Hepatic stellate cell (primary cell): ENCODE measurements around the gene NCS1.

Experiments used
- DNase-seq: peaks from one replicate; pipeline ENCODE4 v3.0.0; 2011; ENCODE audit warnings: low spot score

Gene NCS1

DNA sequence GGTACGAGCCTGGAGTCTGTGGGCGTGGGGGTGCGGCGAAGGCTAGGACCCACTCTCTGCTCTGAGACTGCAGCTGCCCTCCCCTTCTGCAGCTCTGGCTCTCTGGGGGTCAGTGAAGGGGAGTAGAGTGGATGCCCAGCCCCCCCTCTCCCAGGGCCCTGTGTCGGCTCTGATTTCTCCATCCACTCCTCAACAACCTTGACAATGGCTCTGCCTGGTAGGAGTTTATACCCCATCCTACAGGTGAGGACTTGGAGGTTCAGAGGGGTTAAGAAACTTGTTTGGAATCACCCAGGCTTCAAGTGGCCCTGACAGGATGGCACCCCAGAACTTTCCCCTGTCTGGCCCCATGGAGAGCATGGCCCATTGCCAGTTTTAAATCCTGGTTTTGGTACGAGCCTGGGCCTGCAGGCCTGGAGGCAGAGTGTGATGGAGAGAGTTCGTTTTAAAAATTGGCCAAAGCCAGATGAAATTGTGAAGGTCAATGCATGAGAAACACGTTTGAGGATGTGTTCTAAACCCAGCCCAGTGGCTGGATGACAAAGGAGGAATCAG lies 22.3 kb downstream of the NCS1 start:
- no peak for DNase-seq

DNA sequence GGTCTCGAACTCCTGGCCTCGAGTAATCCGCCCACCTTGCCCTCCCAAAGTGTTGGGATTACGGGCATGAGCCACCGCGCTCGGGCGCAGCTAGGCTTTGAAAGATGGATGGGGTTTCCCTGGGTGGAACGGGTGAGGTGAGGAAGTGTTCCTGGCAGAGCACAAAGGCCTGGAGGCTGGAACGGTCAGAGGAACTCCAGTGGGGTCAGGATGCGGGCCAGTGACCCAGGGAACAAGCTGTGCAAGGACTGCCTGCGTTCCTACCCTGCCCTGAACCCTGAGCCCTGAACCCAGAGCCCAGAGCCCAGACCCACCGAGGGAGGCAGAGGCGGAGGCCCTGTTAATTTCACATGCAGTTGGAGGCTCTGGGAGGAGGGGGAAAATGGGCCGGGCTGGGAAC lies 23.4 kb downstream of the NCS1 start:
- no peak for DNase-seq

DNA sequence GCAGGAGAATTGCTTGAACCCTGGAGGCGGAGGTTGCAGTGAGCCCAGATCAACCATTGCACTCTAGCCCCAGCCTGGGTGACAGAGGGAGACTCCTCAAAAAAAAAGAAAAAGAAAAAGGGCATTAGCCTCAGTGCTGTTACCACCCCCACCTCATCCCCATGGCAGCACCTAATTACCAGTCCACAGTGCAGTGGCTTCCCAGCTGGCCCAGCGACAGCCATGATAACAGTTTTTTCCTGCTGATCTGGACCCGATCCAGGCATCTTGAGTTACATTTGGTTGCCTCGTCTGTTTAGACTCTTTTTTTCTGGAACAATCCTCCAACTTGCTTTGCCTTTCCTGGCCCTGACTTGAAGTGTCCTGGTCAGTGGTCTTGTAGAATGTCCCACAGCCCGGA lies 24.4 kb downstream of the NCS1 start:
- no peak for DNase-seq

DNA sequence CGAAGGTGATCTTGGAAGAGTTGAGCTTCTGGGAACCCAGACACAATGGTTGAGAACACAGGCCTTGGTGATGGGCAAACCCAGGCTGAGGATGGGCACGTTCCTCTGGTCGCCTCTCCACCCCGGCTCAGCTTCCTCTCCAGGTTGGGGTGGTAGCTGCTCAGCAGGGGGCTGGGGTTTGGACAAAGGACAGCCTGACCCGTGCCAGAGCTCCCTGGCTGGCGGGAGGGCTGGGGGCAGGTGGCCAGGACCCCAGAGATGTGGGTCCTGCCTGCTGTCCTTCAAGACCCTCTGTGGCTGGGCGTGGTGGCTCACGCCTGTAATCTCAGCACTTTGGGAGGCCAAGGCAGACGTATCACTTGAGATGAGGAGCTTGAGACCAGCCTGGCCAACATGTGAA lies 25.2 kb downstream of the NCS1 start:
- no peak for DNase-seq

GRCh38 chr9:130197888-130198287 lies 25.7 kb downstream of the NCS1 start:
- no peak for DNase-seq

GRCh38 chr9:130198501-130199179 lies 26.4 kb downstream of the NCS1 start:
- no peak for DNase-seq

DNA sequence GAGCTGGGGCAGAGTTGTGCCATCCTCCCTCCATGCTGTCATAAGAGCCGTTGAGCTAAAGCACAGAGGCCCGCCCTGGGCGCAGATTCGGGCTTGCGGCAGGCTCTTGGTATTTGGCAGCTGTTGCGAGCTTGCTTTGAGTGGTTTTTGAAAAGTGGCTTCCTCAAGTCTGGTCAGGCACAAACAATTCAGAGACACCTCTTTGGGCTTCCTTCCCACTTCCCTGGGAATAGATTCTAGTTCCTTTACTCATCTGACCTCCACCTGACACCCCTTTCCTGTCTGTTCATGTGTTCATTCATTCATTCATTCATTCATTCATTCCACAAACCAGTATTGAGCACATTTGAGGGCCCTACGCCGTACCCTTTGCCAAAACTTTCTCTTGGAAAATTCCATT lies 27.4 kb downstream of the NCS1 start:
- no peak for DNase-seq

GRCh38 chr9:130200038-130200849 lies 28.0 kb downstream of the NCS1 start:
- DNase-seq: peak; percentile 35

DNA sequence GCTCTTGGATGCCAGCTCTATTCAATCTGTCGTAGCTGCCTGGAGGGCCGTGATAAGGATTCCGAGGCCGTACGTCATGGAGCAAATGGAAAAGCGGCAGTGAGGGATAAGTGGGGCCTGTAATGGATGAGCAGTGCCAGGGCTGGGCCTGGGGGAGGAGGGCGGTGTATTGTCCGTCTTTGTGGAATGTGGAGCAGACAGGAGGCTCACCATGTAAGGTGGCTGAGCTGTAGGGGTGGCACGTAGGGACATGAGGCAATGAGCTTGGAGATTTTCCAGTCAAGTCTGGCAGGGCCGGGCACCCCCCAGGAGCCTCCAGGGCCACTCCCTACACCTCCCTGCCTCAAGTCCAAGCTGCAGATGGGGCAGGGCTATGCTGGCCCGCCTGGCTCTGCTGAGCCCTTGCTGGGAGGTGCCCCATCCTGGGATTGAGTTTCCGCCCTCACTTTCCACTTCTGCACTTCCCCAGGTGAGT lies 29.2 kb downstream of the NCS1 start:
- DNase-seq: no peak

GRCh38 chr9:130201974-130202373 lies 29.8 kb downstream of the NCS1 start:
- DNase-seq: no peak

DNA sequence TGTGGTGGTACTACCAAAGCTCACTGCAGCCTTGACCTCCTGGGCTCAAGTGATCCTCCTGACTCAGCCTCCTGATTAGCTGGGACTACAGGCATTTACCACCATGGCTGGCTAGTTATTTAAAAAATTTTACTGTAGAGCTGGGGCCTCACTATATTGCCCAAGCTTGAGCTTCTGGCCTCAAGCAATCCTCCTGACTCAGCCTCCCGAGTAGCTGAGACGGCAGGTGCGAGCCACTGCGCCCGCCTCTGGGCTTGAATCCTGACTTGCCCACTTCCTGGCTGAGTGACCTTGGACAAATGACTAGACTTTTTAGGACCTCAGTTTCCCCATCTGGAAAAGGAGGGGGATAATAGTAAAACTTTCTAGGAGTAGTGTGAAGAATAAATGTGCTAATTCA lies 32.1 kb downstream of the NCS1 start:
- DNase-seq: no peak

DNA sequence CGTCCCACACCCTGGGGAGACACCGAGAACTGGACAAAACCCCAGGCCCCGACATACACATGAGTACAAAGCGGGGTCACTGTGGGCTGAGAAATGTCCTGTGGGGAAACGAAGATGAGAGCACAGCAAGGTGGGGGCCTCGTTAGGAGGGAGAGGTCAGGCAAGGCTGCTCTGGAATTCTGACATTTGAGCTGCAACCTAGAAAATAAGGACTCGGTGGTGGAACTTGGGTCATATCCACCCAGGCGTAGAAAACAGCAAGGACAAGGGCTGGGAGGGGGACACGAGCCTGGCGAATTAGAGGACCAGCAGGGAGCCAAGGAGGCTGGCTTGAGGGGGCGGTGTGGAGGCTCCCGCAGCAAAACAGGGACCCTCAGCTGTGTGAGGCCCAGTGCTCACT lies 32.8 kb downstream of the NCS1 start:
- no peak for DNase-seq

GRCh38 chr9:130205912-130206311 lies 33.7 kb downstream of the NCS1 start:
- no peak for DNase-seq

GRCh38 chr9:130206579-130206978 lies 34.4 kb downstream of the NCS1 start:
- no peak for DNase-seq

DNA sequence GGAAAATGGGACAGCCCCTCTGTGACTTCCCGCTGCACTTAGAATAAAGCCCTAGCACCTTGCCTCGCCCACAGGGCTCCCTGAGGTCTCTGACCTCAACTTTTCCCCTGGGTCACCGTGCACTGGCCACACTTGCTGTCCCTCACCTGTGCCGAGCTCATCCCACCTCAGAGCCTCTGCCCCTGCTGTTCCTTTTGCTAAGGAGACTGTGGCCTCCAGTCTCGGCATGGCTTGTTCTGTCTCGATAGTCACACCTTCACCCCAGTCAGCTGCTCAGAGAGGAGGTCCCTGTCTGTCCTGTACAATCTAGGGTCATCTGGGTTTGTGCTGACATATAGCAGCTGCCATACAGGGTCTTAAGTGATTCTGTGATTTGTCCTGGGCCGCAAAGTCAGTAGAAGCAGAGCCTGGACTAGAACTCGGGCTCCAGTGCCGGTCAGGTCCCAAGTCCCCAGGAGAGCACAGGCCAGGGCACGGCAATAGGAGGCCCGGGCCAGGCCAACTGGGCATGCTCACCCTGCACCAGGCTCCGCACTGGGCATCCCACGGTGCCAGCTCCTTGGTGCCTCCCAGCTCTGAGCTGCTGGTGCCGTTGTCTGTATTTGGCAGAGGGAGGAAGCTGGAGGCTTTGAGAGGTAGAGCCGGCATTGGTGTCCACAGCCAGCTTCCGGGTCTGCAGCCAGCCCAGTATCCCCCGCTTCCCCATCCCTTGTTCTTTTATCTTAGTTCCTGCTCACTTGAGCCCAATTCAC lies 35.2 kb downstream of the NCS1 start:
- DNase-seq: no peak

DNA sequence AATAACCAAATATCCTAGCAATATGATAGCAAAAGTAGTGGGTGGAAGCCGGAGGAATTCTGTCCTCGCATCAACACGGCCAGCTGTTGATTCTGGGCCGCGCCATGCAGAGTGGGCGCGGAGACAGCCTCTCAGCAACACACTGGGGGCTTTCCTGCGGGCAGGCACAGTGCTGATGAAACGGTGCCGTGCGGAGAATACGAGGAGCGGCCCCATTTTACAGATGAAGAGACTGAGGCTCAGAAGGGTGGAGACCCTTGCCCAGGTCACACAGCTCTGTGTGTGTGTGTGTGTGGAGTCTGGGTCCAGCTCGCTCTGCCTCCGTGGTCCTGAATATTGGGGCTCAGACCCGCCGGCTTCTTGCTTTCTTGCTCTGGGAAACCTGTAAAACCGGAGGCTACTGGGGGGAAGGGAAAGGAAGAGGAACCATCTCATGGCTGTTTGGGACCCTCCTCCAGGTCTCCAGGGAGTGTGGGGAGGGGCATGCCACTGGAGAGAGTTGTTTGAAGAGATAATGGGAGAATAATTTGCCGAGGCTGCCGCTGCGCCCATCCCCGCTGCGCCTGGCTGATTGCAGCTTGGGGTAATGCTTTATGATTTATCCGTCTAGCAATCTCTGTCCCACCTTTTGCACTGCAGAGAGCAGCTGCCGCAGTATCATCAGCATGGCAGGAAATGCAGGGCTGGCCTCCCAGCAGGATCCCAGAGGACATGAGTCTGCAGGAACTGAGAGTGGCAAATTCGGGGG lies 36.6 kb downstream of the NCS1 start:
- no peak for DNase-seq

- no peak for DNase-seq
Measured at GRCh38 chr9:130209422-130209821, 37.2 kb downstream of the NCS1 start.

- no peak for DNase-seq
Measured at GRCh38 chr9:130211548-130212226, 39.5 kb downstream of the NCS1 start.

GRCh38 chr9:130212543-130213297 lies 40.5 kb downstream of the NCS1 start:
- no peak for DNase-seq
